Measurements from ENCODE around the gene HOXA9. TPM values are rescaled to one million over a fixed set of nuclear protein-coding genes. Genes with fewer than 3 reads are reported as not detected.
A peak's percentile ranks its signal among the peaks of the same experiment; 100 is the strongest.

Gene HOXA9
- total and polyA plus RNA-seq, 2 of the 8 experiments (the other 6 are each of a cell fraction or from before 2014, with no cell fraction given): not detected

- no peak overlapping the region for H2BK20ac ChIP-seq (ENCODE audit: low read length)
- H3K56ac ChIP-seq (replicated peaks; ENCODE audit: insufficient read length, low read depth, low read length): no peak overlapping the region
- H4K91ac ChIP-seq (replicated peaks; ENCODE audit: insufficient read length, low read length): no peak overlapping the region
- peaks cover 0 to 4% (median 0%) of the 10 kb centered on the region in 4 experiments; a peak in 1 of 8 replicates for H3K36me3 ChIP-seq (ENCODE audit: control insufficient read depth in 2 of 4, insufficient read depth in 4 of 4, low read length in 3 of 4)
- H4K5ac ChIP-seq (ENCODE audit: insufficient read length, low read depth, low read length): no peak overlapping the region
- H3K14ac ChIP-seq (ENCODE audit: insufficient read length): no peak overlapping the region
- H2BK120ac ChIP-seq (replicated peaks; ENCODE audit: low read depth, low read length): no peak overlapping the region
- no peaks in the 10 kb centered on the region; the same call in 1 of the 2 replicates for H3K23me2 ChIP-seq (ENCODE audit: low read depth, low read length)
- no peak overlapping the region for H3K27ac ChIP-seq (ENCODE audit: low read depth, low read length)
- peaks cover 12 to 29% of the 10 kb centered on the region in 2 experiments for H4K20me1 ChIP-seq (replicated peaks in 1 of 2; ENCODE audit: control insufficient read depth in 1 of 2, insufficient read depth in 2 of 2, low read length in 2 of 2)
- H2BK5ac ChIP-seq (ENCODE audit: low read depth, low read length): no peak overlapping the region
- H3K4me3 ChIP-seq (ENCODE audit: extremely low read depth in 1 of 4, insufficient read depth in 2 of 4, low read depth in 3 of 4, low read length in 4 of 4): no peak overlapping the region
- no peaks in the 10 kb centered on the region for H3K79me2 ChIP-seq (ENCODE audit: control insufficient read depth in 1 of 2, insufficient read depth in 2 of 2, low read length in 2 of 2)
- no peaks in the 10 kb centered on the region for H3K79me1 ChIP-seq (ENCODE audit: low read depth, low read length)
- DNase-seq (ENCODE audit: low read depth in 1 of 2, low spot score in 2 of 2): no peak
- CTCF ChIA-PET (ENCODE audit: partially characterized antibody): interaction anchor here (0.8 to 6.6 kb wide), 25 partner anchors 9 to 882 kb away, joined by 3 to 64 read pairs (median 5); partner anchors contain the start of genes EVX1 and HOXA11
- no peak overlapping the region for H3K4ac ChIP-seq (replicated peaks; ENCODE audit: insufficient read length, low read depth, low read length)
- peaks cover 96 to 100% (median 99%) of the 10 kb centered on the region in 4 experiments for H3K27me3 ChIP-seq (replicated peaks in 1 of 4; ENCODE audit: control insufficient read depth in 3 of 4, extremely low read depth in 1 of 4, insufficient read depth in 3 of 4, low read length in 3 of 4)
- H3K23ac ChIP-seq (ENCODE audit: insufficient read length): no peak overlapping the region
- H3K9me3 ChIP-seq (ENCODE audit: insufficient read depth in 2 of 2, low read depth in 1 of 2, low read length in 1 of 2): no peaks in the 10 kb centered on the region
- POLR2A ChIA-PET (ENCODE audit: partially characterized antibody): no interaction called here
- FAIRE-seq: no peak
- H3K4me1 ChIP-seq (replicated peaks in 1 of 4; ENCODE audit: control insufficient read depth in 3 of 4, insufficient read depth in 4 of 4, low read length in 3 of 4): peaks cover 8 to 17% (median 10%) of the 10 kb centered on the region in 4 experiments
- no peak overlapping the region for H2BK12ac ChIP-seq (ENCODE audit: low read depth, low read length)
- no peak overlapping the region for H2AFZ ChIP-seq (ENCODE audit: low read length)
- no peak overlapping the region for H2BK15ac ChIP-seq (ENCODE audit: low read length)
- no peak overlapping the region for H4K8ac ChIP-seq (ENCODE audit: extremely low read depth, insufficient read depth, low read length)
- WGBS, 2 experiments (ENCODE audit: extremely low coverage in 1 of 2, insufficient coverage in 1 of 2, insufficient read length in 1 of 2, insufficient replicate concordance in 2 of 2, low coverage in 1 of 2, low lambda C conversion rate in 2 of 2, missing lambda C conversion rate in 1 of 2): 64% methylated on average over 1 of the region's 1 CpG; no CpG with 5 or more reads in 1 of the 2 experiments
- H3K9ac ChIP-seq (replicated peaks in 1 of 4; ENCODE audit: extremely low read depth in 1 of 4, low read depth in 3 of 4, low read length in 3 of 4): no peak overlapping the region
- H3K18ac ChIP-seq (ENCODE audit: extremely low read depth, low read length): no peak overlapping the region
- H3K4me2 ChIP-seq (ENCODE audit: insufficient read depth in 1 of 2, low read depth in 2 of 2, low read length in 2 of 2): no peak overlapping the region
- H2AK5ac ChIP-seq (ENCODE audit: low read depth, low read length): 0 out of 2 replicates have a peak overlapping the region, but pooled peaks have one; percentile 40
- TF ChIP-seq RNF2 (IDR thresholded peaks at IDR 0.05; ENCODE audit: borderline replicate concordance, low read depth, low read length, missing control alignments, poor library complexity, severe bottlenecking) (peak; percentile 5), SUZ12 (IDR thresholded peaks at IDR 0.05; ENCODE audit: low read length) (peak; percentile 51; the same call in 1 of the 2 replicates), CEBPB (IDR thresholded peaks at IDR 0.05; ENCODE audit: low read depth, low read length) (no peak), EZH2 (IDR thresholded peaks at IDR 0.05; ENCODE audit: low read depth, low read length, severe bottlenecking) (peak; percentile 42)
These were observed 45.7 kb upstream of the HOXA9 start for GRCh38 chr7:27211084-27211446.

Measured in H1 (cell line).